K562 (cell line): ENCODE results near the gene SOST.

Experiments
- ATF1 ChIP-seq, 2 experiments: fragments of 450-650 bp in 1 of 2; IDR thresholded peaks; 2 replicates each; pipeline ENCODE4 v1.6.1; 2016; ENCODE audit warnings: missing compliant biosample characterization in 1 of 2, missing genetic modification characterization in 1 of 2
- CBX2 ChIP-seq: fragments of 200-600 bp; sonication (generic); IDR thresholded peaks from one replicate; pipeline ENCODE4 v1.6.1; 2012; ENCODE audit warnings: mild to moderate bottlenecking, low read length, inconsistent platforms; ENCODE audit not compliant: insufficient read depth, poor library complexity, severe bottlenecking
- CTCF ChIP-seq, 3 experiments: IDR thresholded peaks in 2 of 3; conservative IDR thresholded peaks in 1 of 3; 2 replicates each; pipeline ENCODE4 v1.5.1; 2011 to 2012; ENCODE audit warnings: low read length in 3 of 3, mild to moderate bottlenecking in 3 of 3, control low read depth in 2 of 3, improper control_type of control experiment in 1 of 3, inconsistent platforms in 1 of 3, low read depth in 1 of 3, mixed read lengths in 1 of 3, moderate library complexity in 1 of 3; ENCODE audit not compliant: insufficient read depth in 2 of 3
- HSF4 ChIP-seq: fragments of 250-450 bp; sonication (Bioruptor Pico); IDR thresholded peaks from 2 replicates; pipeline ENCODE4 v2.1.2; 2022; ENCODE audit warnings: mild to moderate bottlenecking, moderate library complexity, borderline replicate concordance
- JUND ChIP-seq, 2 experiments: IDR thresholded peaks; 2 replicates in 1 of 2; 3 replicates in 1 of 2; pipeline ENCODE4 v1.6.1; 2011; ENCODE audit warnings: borderline replicate concordance in 2 of 2, low read depth in 2 of 2, low read length in 2 of 2, improper control_type of control experiment in 1 of 2, missing biosample characterization in 1 of 2, missing genetic modification characterization in 1 of 2, missing genetic modification reagents in 1 of 2
- KDM1A ChIP-seq, 2 experiments: fragments of 450-650 bp; IDR thresholded peaks; 2 replicates each; pipeline ENCODE4 v1.6.1; 2016; ENCODE audit warnings: mild to moderate bottlenecking in 2 of 2
- REST ChIP-seq, 2 experiments: fragments of 450-650 bp; formaldehyde crosslinking in 1 of 2; IDR thresholded peaks; 2 replicates each; pipeline versions ENCODE4 v1.4.0 to v1.6.1; 2014 to 2020; ENCODE audit warnings: mild to moderate bottlenecking in 2 of 2, borderline replicate concordance in 1 of 2, low read depth in 1 of 2
- TSHZ1 ChIP-seq: fragments of 250-450 bp; sonication (Bioruptor Pico); IDR thresholded peaks from 2 replicates; pipeline ENCODE4 v1.4.0; 2020; ENCODE audit warnings: mild to moderate bottlenecking, moderate library complexity
- USF2 ChIP-seq: sonication (generic); formaldehyde crosslinking; IDR thresholded peaks from 2 replicates; pipeline ENCODE4 v1.5.0; 2020; ENCODE audit warnings: missing genetic modification reagents
- ZNF583 ChIP-seq: fragments of 250-450 bp; sonication (Bioruptor Pico); IDR thresholded peaks from 2 replicates; pipeline ENCODE4 v1.4.0; 2020

GRCh38 chr17:43784628-43785101 is 26.1 kb upstream of the SOST start:
- TF ChIP-seq KDM1A (IDR thresholded peaks at IDR 0.05) (no peak), CBX2 (no peak), REST (IDR thresholded peaks at IDR 0.05; ENCODE audit: borderline replicate concordance) (no peak), REST (CRISPR knock-in tag; IDR thresholded peaks at IDR 0.05; ENCODE audit: low read depth) (no peak), USF2 (CRISPR knock-in tag) (no peak), HSF4 (CRISPR knock-in tag) (no peak), ZNF583 (no peak), JUND (IDR thresholded peaks at IDR 0.05; ENCODE audit: borderline replicate concordance, low read depth, low read length) (no peak), JUND (tag; IDR thresholded peaks at IDR 0.05; ENCODE audit: borderline replicate concordance, low read depth, low read length) (no peak), TSHZ1 (no peak), CTCF (IDR thresholded peaks at IDR 0.05 in 2 of 3, conservative IDR thresholded peaks at IDR 0.05 in 1 of 3; ENCODE audit: insufficient read depth in 2 of 3, low read depth in 1 of 3, low read length in 3 of 3) (no peak), ATF1 (CRISPR knock-in tag; IDR thresholded peaks at IDR 0.05) (no peak), ATF1 (tag; IDR thresholded peaks at IDR 0.05) (no peak)
